K562 (cell line): ENCODE measurements around the gene NCAPG2. TPM values are rescaled to one million over a fixed set of nuclear protein-coding genes. Genes with fewer than 3 reads are reported as not detected.
A peak's percentile ranks its signal among the peaks of the same experiment; 100 is the strongest.

Experiments
- ATF4 ChIP-seq: fragments of 450-650 bp; formaldehyde crosslinking; IDR thresholded peaks from 2 replicates; pipeline ENCODE4 v1.4.0; 2022; ENCODE audit warnings: mild to moderate bottlenecking, moderate library complexity
- BCL6 ChIP-seq: fragments of 250-450 bp; sonication (Bioruptor Pico); IDR thresholded peaks from 2 replicates; pipeline ENCODE4 v1.4.0; 2020
- EZH2 ChIP-seq: IDR thresholded peaks from 2 replicates; pipeline ENCODE4 v1.6.1; 2012; ENCODE audit warnings: low read depth, mild to moderate bottlenecking, inconsistent platforms, low read length, borderline replicate concordance
- FOSL1 ChIP-seq: fragments of 200-800 bp; sonication (Bioruptor generic); conservative IDR thresholded peaks from 2 replicates; pipeline ENCODE4 v1.6.1; 2016; ENCODE audit warnings: missing genetic modification characterization, missing compliant biosample characterization
- HLTF ChIP-seq: fragments of 450-650 bp; IDR thresholded peaks from 2 replicates; pipeline ENCODE4 v1.6.1; 2016
- NFE2 ChIP-seq: IDR thresholded peaks from 2 replicates; pipeline ENCODE4 v1.6.1; 2014; ENCODE audit warnings: antibody characterized with exemption, low read depth
- NFIX ChIP-seq: fragments of 250-450 bp; sonication (Bioruptor Pico); IDR thresholded peaks from 2 replicates; pipeline ENCODE4 v1.4.0; 2020; ENCODE audit warnings: low read depth, mild to moderate bottlenecking, moderate library complexity
- NR2C1 ChIP-seq, 2 experiments: fragments of 450-650 bp; IDR thresholded peaks; 2 replicates each; pipeline ENCODE4 v1.6.1; 2017; ENCODE audit warnings: mild to moderate bottlenecking in 2 of 2, antibody characterized with exemption in 1 of 2, inconsistent platforms in 1 of 2, missing compliant biosample characterization in 1 of 2, missing genetic modification characterization in 1 of 2
- ZBTB40 ChIP-seq, 2 experiments: fragments of 450-650 bp in 1 of 2; sonication (generic) in 1 of 2; formaldehyde crosslinking in 1 of 2; IDR thresholded peaks; 2 replicates each; pipeline versions ENCODE4 v1.7.1 to v1.9.0; 2016 to 2022; ENCODE audit warnings: inconsistent platforms in 1 of 2, mild to moderate bottlenecking in 1 of 2, missing genetic modification reagents in 1 of 2
- ZNF121 ChIP-seq: sonication (generic); formaldehyde crosslinking; conservative IDR thresholded peaks from 2 replicates; pipeline ENCODE4 v1.8.0; 2022; ENCODE audit warnings: missing genetic modification reagents
- ZNF764 ChIP-seq: fragments of 250-450 bp; sonication (Bioruptor Pico); IDR thresholded peaks from 2 replicates; pipeline ENCODE4 v1.4.0; 2020; ENCODE audit warnings: low read depth, mild to moderate bottlenecking, moderate library complexity
- ZNF79 ChIP-seq: fragments of 250-450 bp; sonication (Bioruptor Pico); IDR thresholded peaks from 2 replicates; pipeline ENCODE4 v1.4.0; 2020; ENCODE audit warnings: low read depth, mild to moderate bottlenecking, moderate library complexity
- polyA plus RNA-seq, 8 experiments: library from polyadenylated mRNA; depleted of rRNA in 4 of 8; stranded (reverse) in 5 of 8; unstranded in 3 of 8; fragments of >200 nt; fragmentation: Nextera tagmentation in 2 of 8; fragmentation: Illumina TruSeq in 1 of 8; extraction: Ambion mirVana in 2 of 8; extraction: Trizol in 1 of 8; gene quantifications; 2 replicates each; pipeline versions ENCODE4 v1.2.1 to v1.2.3, GENCODE V29; 2011 to 2014; ENCODE audit warnings: inconsistent platforms in 1 of 8, missing spikeins in 1 of 8
- total RNA-seq, 7 experiments: library from RNA; depleted of rRNA in 6 of 7; stranded (reverse); fragments of >200 nt in 6 of 7; fragmentation: Illumina TruSeq in 2 of 7; extraction: Trizol in 2 of 7; gene quantifications; 2 replicates each; pipeline versions ENCODE4 v1.2.1 to v1.2.3, GENCODE V29; 2011 to 2021; ENCODE audit warnings: low replicate concordance in 1 of 7
- TF ChIP-seq, protein P1 (sequence below): sonication (generic); formaldehyde crosslinking; IDR thresholded peaks from 2 replicates; pipeline ENCODE4 v1.8.0; 2022; ENCODE audit warnings: missing genetic modification reagents, mild to moderate bottlenecking, borderline replicate concordance
- TF ChIP-seq, protein P2 (sequence below), 2 experiments: fragments of 450-650 bp in 1 of 2; sonication (generic) in 1 of 2; formaldehyde crosslinking in 1 of 2; IDR thresholded peaks in 1 of 2; conservative IDR thresholded peaks in 1 of 2; 2 replicates each; pipeline versions ENCODE4 v1.6.1 to v1.8.1; 2016 to 2023; ENCODE audit warnings: mild to moderate bottlenecking in 2 of 2, moderate library complexity in 2 of 2, inconsistent platforms in 1 of 2, missing genetic modification reagents in 1 of 2

NCAPG2 gene
- total and polyA plus RNA-seq, 9 of the 15 experiments (the other 6 are each of a cell fraction or from before 2014, with no cell fraction given): 21.5 to 127 (median 86.1) TPM

DNA sequence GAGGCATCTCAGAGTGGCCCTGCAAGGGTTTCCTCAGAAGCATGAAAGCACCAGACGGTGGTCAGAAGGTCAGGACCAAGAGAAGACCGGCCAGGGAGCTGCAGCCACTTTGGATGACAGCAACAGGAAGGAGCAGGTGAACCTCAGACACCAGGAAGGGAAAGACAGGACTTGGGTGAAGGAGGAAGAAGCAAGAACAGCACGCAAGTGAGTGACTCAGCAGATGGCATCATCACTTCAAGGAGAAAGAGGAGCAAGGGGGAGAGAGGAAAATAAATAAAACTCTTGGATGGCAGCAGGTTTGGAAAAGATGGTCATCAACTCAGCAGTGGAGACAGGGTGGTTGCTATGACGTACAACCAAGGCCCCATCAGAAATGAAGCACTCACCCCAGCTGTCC, 31.6 kb downstream of the NCAPG2 start (continued):
- TF ChIP-seq NR2C1 (IDR thresholded peaks at IDR 0.05): no peak
- no peak for TF ChIP-seq NR2C1 (tag; IDR thresholded peaks at IDR 0.05)
- TF ChIP-seq, protein P1, sequence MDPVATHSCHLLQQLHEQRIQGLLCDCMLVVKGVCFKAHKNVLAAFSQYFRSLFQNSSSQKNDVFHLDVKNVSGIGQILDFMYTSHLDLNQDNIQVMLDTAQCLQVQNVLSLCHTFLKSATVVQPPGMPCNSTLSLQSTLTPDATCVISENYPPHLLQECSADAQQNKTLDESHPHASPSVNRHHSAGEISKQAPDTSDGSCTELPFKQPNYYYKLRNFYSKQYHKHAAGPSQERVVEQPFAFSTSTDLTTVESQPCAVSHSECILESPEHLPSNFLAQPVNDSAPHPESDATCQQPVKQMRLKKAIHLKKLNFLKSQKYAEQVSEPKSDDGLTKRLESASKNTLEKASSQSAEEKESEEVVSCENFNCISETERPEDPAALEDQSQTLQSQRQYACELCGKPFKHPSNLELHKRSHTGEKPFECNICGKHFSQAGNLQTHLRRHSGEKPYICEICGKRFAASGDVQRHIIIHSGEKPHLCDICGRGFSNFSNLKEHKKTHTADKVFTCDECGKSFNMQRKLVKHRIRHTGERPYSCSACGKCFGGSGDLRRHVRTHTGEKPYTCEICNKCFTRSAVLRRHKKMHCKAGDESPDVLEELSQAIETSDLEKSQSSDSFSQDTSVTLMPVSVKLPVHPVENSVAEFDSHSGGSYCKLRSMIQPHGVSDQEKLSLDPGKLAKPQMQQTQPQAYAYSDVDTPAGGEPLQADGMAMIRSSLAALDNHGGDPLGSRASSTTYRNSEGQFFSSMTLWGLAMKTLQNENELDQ: no peak
- TF ChIP-seq HLTF: no peak
- TF ChIP-seq ZNF79 (CRISPR knock-in tag): no peak
- TF ChIP-seq ZNF121 (CRISPR knock-in tag): no peak
- TF ChIP-seq NFE2: peak; percentile 45; the same call in 1 of the 2 replicates
- TF ChIP-seq NFIX: no peak
- no peak for TF ChIP-seq ATF4 (CRISPR knock-in tag)
- TF ChIP-seq EZH2: no peak
- TF ChIP-seq FOSL1 (tag): 0 out of 2 replicates have a peak, but pooled peaks have one; percentile 14
- TF ChIP-seq ZBTB40 (IDR thresholded peaks at IDR 0.05): no peak
- no peak for TF ChIP-seq ZBTB40 (CRISPR knock-in tag; IDR thresholded peaks at IDR 0.05)
- no peak for TF ChIP-seq BCL6 (CRISPR knock-in tag)
- TF ChIP-seq ZNF764: no peak
- TF ChIP-seq, protein P2, sequence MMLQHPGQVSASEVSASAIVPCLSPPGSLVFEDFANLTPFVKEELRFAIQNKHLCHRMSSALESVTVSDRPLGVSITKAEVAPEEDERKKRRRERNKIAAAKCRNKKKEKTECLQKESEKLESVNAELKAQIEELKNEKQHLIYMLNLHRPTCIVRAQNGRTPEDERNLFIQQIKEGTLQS (IDR thresholded peaks at IDR 0.05): peak; percentile 52; the same call in 1 of the 2 replicates
- TF ChIP-seq, protein P2 (CRISPR knock-in tag; conservative IDR thresholded peaks at IDR 0.05): no peak
